GM19043 (cell line): ENCODE measurements around the gene MYCBP2.

Source experiments
- ATAC-seq: cut with Tn5 transposase; IDR thresholded peaks from one replicate; pipeline ENCODE4 v1.9.1; 2021; ENCODE audit warnings: low read depth; ENCODE audit not compliant: unreplicated experiment

MYCBP2 gene

DNA sequence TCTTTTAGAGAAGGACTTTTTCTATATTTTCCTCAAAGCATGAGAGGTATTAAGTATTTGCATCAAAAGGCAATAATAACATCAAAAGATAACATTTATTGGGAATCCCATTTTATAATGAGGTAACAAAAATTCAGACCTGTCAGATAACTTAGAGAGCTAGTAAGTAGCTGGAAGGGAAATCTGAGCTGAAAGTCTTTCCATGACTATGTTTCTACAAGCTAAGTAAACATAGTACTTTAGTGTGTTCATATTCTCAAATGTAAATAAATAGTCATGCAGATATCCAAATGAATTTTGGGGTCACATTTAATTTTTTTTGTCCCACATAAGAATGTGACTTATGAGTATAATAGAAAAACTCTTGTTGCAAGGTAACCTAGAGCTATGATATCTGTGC, 212.6 kb downstream of the MYCBP2 start:
- ATAC-seq, result no peak

DNA sequence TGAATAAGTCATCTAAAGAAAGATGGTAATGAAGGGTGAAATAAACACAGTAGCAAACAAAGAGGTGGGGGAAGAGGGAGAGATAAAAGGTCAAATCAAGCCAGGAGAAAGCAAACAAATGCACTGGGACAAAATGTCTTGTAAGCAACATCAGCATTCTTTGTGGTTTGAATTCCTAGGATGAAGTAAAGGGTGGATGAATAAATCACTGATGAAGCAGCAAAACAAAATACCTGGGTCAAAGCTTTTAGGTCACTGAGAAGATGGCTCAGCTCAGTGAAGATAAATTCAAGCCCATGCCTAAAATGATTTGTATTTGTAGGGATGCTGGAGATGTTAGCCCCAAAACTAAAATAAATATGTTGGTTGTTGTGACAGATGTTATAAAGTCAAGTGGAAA, 213.4 kb downstream of the MYCBP2 start:
- ATAC-seq, result no peak

DNA sequence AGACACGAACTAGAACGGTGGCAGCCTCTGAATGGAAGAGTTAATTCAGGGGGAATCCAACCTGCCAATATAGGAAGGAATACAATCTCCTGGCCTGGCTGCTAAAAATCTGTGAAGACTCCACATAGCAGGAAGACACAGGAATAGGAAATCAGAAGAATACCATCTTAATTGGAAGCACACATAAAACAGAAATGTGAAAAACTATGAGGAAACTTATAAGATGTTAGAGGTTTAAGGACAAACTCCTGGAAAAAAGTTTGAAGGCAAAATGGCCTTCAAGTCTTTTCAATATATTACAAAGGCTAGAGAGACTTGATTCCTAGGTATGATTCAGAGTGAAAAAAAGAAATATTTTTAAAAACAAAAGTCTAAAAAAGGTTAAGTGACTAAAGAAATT, 221.8 kb downstream of the MYCBP2 start:
- no peak for ATAC-seq

DNA sequence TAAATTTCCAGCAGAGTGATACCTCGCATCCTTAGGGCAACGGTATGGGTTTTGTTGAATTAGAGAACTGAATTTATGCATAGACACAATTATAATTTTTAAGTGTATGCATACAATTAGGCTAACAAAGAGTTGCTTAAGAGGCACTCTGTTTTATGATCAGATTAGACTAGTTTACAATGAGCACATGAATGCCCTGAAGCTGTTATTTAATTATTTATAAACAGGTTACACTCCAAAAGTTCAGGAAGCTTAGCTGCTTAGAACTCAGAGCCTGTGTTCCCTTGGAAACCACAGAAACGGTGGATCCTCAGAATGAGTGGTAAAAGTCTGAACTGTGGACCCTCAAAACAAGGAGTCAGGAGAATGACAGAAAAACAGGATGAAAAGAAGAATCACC, 227.5 kb downstream of the MYCBP2 start:
- no peak for ATAC-seq

DNA sequence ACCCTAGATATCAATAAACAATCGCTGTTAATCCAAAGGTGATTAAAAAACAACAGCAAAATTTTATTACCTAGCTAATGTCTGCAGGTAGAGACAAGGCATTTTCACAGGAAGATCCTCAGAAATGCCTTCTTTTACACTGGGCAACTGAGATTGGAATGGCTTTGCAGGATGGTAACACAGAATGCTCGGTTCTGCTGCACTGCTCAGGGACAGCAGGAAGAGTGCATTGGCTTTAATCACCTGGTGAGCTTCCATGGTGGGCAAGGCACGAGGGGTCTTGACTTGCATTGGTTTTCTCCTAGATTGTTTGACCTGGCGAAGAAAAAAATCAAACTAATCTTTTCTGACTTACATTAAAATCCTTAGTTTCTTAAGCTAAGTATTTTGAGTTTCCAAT, 231.6 kb downstream of the MYCBP2 start:
- ATAC-seq, result no peak

DNA sequence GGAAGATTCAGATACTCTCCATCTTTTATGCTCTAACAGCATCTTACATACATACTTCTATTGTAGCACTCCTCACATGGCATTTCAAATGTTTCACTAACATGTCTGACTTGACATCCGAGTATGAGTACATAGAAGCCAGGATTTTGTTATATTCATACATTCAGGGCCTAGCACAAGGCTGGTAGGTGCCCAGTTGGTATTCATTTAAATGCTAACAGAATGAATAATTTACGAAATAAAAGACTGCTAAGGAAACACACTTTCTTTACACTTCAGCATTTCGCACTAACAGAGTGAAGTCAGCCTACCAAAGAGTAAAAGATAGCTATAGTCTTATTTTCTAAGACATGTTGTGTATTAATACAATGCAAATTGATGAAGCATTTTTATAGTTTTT, 232.1 kb downstream of the MYCBP2 start:
- no peak for ATAC-seq

DNA sequence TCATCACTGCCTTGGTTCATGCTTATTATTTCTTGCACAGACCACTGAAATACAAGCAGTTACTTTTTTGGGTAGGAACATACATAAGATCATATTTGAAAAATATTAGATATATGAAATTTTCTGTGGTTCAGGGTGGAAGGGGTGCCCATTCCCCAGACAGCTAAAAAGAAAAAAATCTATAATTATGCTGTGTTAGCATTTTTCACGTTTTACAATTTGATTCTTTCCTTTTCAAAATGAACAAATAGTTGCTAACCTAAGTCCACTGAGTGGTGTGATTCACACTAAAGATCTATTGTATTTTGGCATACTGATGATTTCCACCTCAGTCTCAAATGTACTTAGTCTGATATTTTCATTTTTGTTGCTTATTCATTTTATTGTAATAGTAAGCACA, 233.2 kb downstream of the MYCBP2 start:
- ATAC-seq, result no peak

DNA sequence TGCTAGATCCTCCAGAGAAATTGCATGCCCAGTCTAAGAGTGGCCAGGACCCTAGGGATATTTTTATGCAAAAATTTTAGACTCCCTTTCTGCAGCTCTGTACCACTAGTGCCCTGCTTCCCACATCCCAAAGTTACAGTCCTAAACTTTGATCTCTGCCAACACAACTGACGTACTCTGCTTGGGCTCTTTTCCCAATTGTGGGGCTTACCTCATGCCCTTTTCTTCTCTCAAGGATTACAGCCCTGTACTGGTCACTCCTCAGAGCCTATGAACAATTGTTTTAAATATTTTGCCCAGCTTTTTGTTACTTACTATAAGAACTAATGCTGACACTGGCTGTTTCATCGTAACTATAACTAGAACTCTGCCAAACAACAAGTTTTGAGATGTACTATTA, 242.1 kb downstream of the MYCBP2 start:
- ATAC-seq, result no peak

DNA sequence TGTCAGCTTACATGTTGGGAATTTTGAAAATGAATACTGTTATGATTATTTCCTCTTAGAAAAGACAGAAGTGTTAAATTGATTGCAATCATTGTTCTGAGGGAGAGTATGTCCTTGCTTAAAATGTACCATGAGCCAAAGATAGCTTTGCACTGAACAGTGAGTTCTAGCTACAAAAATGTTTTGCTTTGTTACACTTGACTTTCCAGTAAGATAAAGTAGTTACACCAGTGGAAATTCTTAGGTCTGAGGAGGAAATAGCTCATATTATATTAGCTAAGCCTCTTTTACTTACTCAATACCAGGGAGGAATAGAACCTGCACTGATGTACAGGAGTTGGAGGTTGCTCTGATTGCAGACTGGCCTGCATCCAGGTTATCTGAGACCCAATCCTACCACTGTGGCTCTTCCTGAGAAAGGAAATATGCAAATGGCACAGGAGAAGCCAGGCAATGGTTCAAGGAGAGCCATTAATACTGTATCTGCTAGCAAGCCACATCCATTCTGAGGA, 246.9 kb downstream of the MYCBP2 start:
- no peak for ATAC-seq

DNA sequence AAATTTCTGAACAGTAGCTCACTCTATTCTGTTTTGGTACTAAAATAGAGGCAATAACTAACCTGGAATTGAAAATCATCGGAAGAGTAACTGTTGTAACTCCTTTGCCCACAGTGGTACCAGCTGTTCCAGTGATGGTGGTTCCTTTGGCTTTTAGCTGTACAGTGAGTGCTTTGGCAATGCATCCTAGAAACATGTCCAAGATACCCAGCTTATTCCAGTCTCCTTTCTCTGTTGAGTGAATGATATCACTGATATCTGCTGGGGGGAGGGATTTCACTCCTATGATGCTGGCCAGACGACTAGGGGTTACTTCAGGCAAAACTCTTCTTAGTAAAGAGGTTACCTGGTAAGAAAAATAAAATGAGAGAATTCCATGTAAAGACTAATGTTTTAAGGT, 259.4 kb downstream of the MYCBP2 start:
- no peak for ATAC-seq

DNA sequence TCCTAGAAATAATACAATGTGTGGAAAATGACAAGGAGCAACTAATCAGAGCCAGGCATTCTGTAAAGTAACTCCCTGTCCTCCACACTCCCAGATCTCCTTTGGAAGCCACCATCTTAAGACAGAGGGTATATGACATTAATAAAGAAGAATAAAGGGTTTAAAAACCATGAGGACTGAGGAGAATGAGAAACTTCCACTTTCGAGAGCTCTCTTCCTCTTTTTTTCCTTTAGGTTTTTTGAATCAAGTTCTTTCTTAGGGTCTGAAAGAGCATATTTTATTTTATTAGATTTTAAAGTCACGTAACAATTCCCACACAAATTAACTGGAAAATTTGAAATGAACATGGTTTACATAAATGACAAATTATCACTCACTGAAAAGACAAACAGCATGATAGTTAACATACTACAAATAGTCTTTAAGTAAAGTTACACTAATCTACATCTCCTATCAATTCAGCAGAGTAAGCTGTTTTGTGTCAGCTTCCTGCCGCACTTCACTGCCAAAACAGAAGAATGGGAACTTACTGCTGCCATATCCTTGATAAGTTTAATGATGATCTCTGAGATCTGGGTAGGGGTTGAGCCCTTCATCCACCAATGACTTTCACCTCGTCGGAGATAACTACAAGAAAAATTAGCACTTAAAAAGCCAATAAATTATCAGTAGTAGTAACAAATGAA, 261.3 kb downstream of the MYCBP2 start:
- ATAC-seq, result no peak

DNA sequence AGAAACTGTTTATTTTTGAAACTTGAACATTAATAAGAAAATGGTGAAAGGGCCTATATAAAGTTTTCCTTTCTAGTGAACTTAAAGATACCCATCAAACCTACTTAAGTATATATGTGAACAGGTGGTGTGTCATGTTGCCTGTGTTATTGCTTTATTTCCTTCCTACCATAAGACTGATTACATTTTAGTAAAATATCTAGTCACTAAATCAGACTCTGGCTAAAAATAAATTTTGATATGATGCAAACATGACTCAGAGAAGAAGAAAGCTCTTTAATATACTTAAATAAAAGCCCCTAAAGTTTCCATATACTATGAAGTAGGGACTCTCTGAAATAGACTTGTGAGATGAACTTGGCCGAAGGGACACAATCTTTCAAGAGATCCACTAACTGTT, 264.8 kb downstream of the MYCBP2 start:
- ATAC-seq, result no peak

DNA sequence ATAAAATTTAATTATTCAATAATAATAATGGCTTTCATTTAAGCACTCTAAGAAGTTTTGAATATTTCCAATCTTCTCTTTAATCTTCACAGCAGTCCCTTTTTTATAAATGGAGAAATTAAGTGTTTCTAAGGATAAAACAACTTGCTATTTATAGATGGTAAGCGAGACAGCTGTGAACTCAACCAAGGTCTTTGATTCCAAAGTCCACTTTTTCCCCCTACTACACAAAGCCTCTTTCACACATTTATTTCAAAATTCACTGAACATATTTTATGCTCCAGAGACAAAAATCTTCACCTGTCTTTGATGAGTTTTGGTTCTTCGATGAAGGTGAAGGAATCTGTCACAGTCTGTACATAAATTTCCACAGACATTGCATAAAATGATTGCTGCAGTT, 265.5 kb downstream of the MYCBP2 start:
- no peak for ATAC-seq

DNA sequence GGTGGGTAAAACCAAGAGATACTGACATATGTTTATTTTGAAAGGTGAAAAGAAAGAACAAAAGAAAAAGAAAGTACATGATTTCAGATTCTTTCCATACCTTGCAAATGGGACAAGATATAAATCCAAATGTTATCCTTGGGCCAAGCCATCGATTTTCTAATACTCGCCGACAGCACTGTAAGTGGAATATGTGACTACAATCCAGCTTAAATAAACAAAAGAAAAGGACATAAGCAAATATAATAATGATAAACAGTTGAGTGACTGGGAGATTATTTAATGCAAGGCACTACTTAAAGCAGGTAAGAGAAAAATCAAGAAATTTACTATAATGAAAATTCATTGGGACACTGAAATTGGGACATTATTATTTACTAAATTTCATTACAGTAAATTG, 270.0 kb downstream of the MYCBP2 start:
- ATAC-seq, result no peak

DNA sequence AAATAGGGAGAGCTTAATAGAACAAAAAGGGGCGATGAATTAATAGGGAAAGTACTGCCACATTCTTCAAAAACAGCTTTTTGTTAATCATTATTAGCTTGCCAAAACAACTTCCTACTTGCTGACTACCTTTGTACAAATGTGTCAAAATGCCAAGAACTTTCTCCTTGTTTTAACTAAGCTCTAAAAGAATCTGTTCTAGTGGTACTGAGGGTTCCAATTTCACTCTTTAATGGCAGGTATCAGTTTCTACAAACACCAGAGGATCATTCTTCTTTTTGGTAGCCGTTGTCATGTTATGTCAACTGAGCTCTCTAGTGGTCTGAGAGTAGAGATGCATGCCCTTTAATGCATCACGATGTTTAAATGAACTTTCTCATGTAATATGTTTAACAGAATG, 270.5 kb downstream of the MYCBP2 start:
- no peak for ATAC-seq

DNA sequence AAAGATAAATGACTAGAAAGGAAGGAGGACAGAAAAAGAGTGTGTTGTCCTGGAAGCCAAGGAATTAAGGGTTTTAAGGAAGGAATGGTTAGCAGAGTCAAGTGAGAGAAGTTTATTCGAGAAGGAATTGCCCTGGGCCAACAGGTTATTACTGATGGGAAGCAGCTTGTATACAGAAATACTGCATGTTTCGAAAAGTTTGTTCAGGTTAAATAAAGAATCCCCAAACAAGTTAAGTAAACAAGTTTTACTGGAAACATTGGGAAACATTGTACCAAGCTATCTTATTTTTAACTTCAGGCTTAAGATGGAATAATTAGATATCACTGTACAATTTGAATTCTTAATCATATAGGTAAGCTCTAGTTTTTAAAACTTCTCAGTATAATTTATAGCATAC, 271.7 kb downstream of the MYCBP2 start:
- no peak for ATAC-seq

DNA sequence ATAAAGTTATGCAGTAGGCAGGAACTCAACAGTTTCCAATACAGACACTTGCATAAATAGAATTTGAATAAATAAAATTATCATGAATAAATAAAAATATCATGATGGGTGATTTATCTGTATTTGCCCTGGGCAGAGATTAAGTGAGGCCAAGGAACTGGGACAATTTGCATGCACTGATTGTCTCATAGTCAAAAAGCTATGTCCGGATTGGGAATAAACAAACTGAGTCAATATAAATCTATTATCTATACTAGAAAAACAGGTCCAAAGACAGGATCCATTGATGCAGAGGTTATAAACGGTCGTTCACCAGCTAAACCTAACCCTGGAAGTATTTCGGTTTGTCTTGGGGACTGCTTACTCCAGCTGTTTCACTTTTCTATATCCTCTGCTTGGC, 273.7 kb downstream of the MYCBP2 start:
- ATAC-seq, result no peak

DNA sequence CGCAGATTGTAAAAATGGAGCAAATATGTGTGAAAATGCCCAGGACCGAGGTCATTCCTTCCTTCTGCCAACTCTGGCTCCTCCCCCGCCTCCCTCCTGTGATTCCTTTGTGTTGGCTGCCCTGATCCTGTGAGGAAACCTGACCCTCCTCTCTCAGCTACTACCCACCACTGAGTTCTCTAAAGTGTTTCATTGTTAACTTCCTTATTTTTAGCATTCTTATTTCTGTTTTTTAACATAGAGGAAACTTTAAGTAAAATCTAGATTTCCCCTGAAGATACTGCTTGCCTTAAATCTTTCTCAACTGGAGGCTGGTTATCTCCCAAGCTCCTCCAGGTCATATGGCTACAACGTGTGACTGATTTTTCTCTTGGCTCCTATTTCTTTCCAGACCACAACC, 278.2 kb downstream of the MYCBP2 start:
- ATAC-seq, result no peak

DNA sequence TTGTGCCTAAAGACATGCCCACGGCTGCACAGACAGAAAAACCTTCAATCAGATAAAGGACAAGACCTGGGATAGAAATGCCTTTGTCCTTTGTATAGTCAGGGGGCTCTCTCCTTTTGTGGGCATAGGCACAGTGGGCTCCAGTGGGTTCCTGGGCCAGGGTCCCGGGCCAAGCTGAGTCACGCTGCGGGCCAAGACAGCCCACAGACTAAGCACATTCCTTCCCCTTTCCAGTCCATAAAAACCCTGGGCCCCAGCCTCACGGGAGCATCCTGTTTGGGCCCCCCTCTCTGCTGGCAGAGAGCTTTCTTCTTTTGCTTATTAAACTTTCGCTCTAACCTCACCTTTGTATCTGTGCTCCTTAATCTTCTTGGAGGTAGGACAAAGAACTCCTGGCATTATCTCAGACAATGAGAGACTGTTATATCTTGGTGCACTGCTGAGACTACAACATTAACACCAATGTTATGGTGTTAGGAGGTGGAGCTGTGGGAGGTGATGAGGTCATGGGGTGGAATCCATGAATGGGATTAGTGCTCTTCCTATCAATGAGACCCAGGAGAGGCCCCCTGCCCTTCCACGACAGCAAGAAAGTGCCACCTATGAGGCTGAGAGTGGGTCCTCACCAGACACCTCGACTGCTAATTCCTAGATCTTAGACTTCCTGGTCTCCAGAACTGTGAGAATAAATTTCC, 279.1 kb downstream of the MYCBP2 start:
- ATAC-seq, result no peak

DNA sequence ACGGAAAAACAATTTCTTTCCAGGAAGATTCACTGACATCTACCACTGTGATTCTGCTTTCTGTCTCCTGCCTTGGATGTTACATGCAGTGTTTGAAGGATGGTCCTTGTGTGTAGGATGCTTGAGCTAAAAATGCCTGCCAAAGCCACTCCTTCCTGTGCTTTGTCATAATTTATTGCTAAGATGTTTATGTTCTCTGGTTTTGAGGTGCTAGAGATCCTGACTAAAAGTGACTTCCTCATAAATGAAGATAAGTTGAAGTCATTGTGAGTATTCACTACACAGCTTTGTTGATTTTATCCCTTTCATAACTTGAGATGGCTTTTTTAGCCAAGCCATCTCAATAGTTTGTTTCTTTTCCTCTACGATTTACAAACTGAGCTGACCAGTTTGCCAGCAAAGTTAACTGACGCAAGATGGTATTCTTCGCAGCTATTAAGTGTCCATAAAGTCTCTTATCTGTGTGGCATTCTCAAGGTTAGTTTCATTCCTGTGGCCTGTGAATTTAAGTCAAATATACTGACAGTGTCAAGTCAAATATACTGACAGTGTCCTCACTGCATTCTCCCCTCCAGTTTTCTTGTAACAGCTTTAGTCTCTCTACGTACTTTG, 284.2 kb downstream of the MYCBP2 start:
- ATAC-seq, result no peak

DNA sequence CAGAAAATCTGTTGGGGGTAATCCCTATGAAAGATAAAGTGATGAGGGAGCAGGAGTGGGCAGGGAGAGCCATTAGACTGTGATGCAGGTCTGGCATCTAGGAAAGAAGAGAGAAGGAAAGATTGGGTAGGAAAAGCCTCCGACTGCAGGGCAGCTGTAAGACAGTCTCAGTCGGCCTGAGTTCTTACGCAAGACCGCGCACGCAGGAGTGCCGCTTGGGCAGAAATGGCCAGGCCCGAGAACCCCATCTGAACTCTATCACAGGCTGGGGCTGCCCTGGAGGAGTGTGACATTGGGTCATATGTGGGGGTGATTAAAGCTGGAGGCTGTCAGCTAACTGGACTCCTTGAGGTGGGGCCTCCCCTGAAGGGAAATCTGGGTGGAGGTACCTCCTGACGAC, 286.1 kb downstream of the MYCBP2 start:
- no peak for ATAC-seq

DNA sequence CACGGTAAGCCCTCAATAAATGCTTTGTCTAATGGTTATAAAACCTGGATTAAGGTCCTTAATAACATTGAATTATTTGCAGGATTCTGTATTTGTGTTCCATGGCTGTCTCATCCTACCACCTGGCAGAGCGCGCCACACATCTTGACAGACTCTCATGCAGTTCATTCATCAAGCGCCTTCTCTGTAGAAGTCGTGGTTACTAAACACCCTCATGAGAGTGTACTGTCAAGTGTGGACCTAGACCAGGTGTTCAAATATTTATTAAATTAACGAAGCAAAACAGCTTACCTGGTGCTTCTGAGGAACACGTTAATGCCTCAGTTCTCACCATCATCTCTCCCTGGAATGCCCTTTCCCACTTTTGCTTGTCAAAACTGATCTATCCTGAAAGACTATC, 286.8 kb downstream of the MYCBP2 start:
- ATAC-seq, result no peak
